ENCODE data around the gene RGS9BP. TPM values are rescaled to one million over a fixed set of nuclear protein-coding genes. Genes with fewer than 3 reads are reported as not detected.
A peak's percentile ranks its signal among the peaks of the same experiment; 100 is the strongest.

Gene RGS9BP
- total RNA-seq, 1 donor: 0.36 TPM

- no peak overlapping the region for H3K4me3 ChIP-seq (ENCODE audit: low read depth, low read length)
- no peak for DNase-seq (ENCODE audit: low read depth)
- no peak for TF ChIP-seq CTCF (IDR thresholded peaks at IDR 0.05; ENCODE audit: insufficient read depth, low read length)
Measured at GRCh38 chr19:32666084-32666483, 9.6 kb upstream of the RGS9BP start.

- no peak overlapping the region for H3K4me3 ChIP-seq (ENCODE audit: low read depth, low read length)
- DNase-seq (ENCODE audit: low read depth): no peak
- no peak for TF ChIP-seq CTCF (IDR thresholded peaks at IDR 0.05; ENCODE audit: insufficient read depth, low read length)
Measured at GRCh38 chr19:32669310-32669709, 6.3 kb upstream of the RGS9BP start.

GRCh38 chr19:32671883-32672593 lies 3.6 kb upstream of the RGS9BP start:
- H3K4me3 ChIP-seq (ENCODE audit: low read depth, low read length): no peak overlapping the region
- TF ChIP-seq CTCF (IDR thresholded peaks at IDR 0.05; ENCODE audit: insufficient read depth, low read length): no peak
- peak; percentile 43 for DNase-seq (ENCODE audit: low read depth)

- no peak for TF ChIP-seq CTCF (IDR thresholded peaks at IDR 0.05; ENCODE audit: insufficient read depth, low read length)
- DNase-seq (ENCODE audit: low read depth): no peak
- H3K4me3 ChIP-seq (ENCODE audit: low read depth, low read length): no peak overlapping the region
Measured at GRCh38 chr19:32672841-32673240, 2.8 kb upstream of the RGS9BP start.

- DNase-seq (ENCODE audit: low read depth): no peak
- no peak for TF ChIP-seq CTCF (IDR thresholded peaks at IDR 0.05; ENCODE audit: insufficient read depth, low read length)
- H3K4me3 ChIP-seq (ENCODE audit: low read depth, low read length): peak overlapping the region; percentile 9
Measured at GRCh38 chr19:32673573-32673972, 2.1 kb upstream of the RGS9BP start.

GRCh38 chr19:32674153-32674930 lies 1.3 kb upstream of the RGS9BP start:
- TF ChIP-seq CTCF (IDR thresholded peaks at IDR 0.05; ENCODE audit: insufficient read depth, low read length): no peak
- peak overlapping the region; percentile 95 for H3K4me3 ChIP-seq (ENCODE audit: low read depth, low read length)
- DNase-seq (ENCODE audit: low read depth): no peak

All from fibroblast of the aortic adventitia (primary cell).